Nucleus accumbens (tissue), 56 donors: ENCODE data around the gene CHSY1.
"Not testable (repeated sequence)": the region's sequence is repeated elsewhere in the genome, so short reads cannot be mapped to it uniquely, and the experiment has no call there.

Source experiments
- DNase-seq, 56 donors: peaks; one replicate each; lab custom pipeline; 2025; lab: John Stamatoyannopoulos, UW

Gene CHSY1

GRCh38 chr15:101126618-101127505 is 125.0 kb downstream of the CHSY1 start:
- DNase-seq: no peak

DNA sequence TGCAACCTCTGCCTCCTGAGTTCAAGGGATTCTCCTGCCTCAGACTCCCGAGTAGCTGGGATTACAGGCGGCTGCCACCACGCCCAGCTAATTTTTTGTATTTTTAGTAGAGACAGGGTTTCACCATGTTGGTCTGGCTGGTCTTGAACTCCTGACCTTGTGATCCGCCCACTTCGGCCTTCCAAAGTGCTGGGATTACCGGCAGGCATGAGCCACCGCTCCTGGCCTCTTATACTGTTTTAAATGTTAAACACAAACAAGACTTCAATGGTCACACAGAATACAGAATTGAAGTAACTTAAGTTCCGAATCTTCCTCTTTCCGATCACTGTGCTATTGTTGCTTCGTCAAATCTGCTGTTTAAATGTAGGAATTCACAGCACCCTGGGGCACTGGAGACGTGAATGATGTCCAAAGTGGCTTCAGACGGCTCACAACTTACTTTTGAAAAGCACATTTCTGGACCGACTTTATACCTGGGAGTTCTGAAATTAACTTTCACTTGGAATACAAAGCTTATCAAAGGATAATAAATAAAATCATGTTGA is 125.9 kb downstream of the CHSY1 start:
- not testable (repeated sequence) for DNase-seq
